Adipose tissue (tissue), 3 donors: ENCODE data around the gene C10orf95. TPM values are rescaled to one million over a fixed set of nuclear protein-coding genes. Genes with fewer than 3 reads are reported as not detected.

Experiments used
- H3K27ac ChIP-seq: one replicate; pipeline ENCODE4 v1.5.1; 2013; ENCODE audit warnings: low read depth, low read length
- WGBS, 3 donors: extraction: QIAGEN DNeasy Blood & Tissue Kit; methylation state at CpG; one replicate each; pipeline ENCODE4 v1.1.7; 2013; 5-methylcytosine and 5-hydroxymethylcytosine counted together
- polyA plus RNA-seq, 3 donors: library from polyadenylated mRNA; stranded (reverse); fragments of 200-250 nt; gene quantifications; one replicate each; pipeline ENCODE4 v1.2.3, GENCODE V29; 2013
- donor health status: healthy with polysubstance abuse.
- donor health status: Bipolar disorder and iron deficiency.
- donor health status: healthy.

C10orf95 gene
- polyA plus RNA-seq, 3 donors: 0.06 to 0.44 TPM; not detected in 1

GRCh38 chr10:102421757-102422512 lies 29.4 kb downstream of the C10orf95 start:
- WGBS, 3 donors: 1% methylated on average over 58 to 62 of the region's 62 CpGs
- no peak overlapping the region for H3K27ac ChIP-seq

- H3K27ac ChIP-seq: no peak overlapping the region
- WGBS, 3 donors: 0 to 1% (median 0%) methylated on average over 14 of the region's 14 CpGs
Observed at GRCh38 chr10:102421507-102421756, 29.9 kb downstream of the C10orf95 start.

- 0% methylated on average over 65 to 66 of the region's 66 CpGs for WGBS, 3 donors
- no peak within 1 kb of the TSS for H3K27ac ChIP-seq
Observed at GRCh38 chr10:102420714-102421506, 30.4 kb downstream of the C10orf95 start, which contains the start of gene FBXL15. TSS of gene FBXL15 (plus strand) at chr10:102420836. CDS start at chr10:102421130, 294 bp downstream.

GRCh38 chr10:102420181-102420713 lies 31.1 kb downstream of the C10orf95 start:
- no peak overlapping the region for H3K27ac ChIP-seq
- 2% methylated on average over 21 of the region's 21 CpGs for WGBS, 3 donors

- WGBS, 3 donors: 1 to 3% (median 2%) methylated on average over 40 to 54 of the region's 54 CpGs
- no peak overlapping the region for H3K27ac ChIP-seq
Observed at GRCh38 chr10:102419269-102420180, 31.8 kb downstream of the C10orf95 start.

GRCh38 chr10:102418622-102419268 lies 32.6 kb downstream of the C10orf95 start, which contains the start of gene PSD:
TSS of gene PSD (minus strand) at chr10:102418785. CDS start at chr10:102417038, 1,747 bp downstream.
- no peak within 1 kb of the TSS for H3K27ac ChIP-seq
- WGBS, 3 donors: 2 to 5% (median 5%) methylated on average over 42 to 45 of the region's 45 CpGs

GRCh38 chr10:102416695-102417094 lies 34.6 kb downstream of the C10orf95 start:
- H3K27ac ChIP-seq: no peak overlapping the region
- WGBS, 3 donors: 79 to 89% (median 85%) methylated on average over 20 of the region's 20 CpGs

GRCh38 chr10:102416283-102416682 lies 35.1 kb downstream of the C10orf95 start:
- H3K27ac ChIP-seq: no peak overlapping the region
- WGBS, 3 donors: 73 to 82% (median 78%) methylated on average over 9 of the region's 9 CpGs

- WGBS, 3 donors: 44 to 49% (median 44%) methylated on average over 19 to 20 of the region's 20 CpGs
- no peak overlapping the region for H3K27ac ChIP-seq
Observed at GRCh38 chr10:102414749-102415148, 36.6 kb downstream of the C10orf95 start.

GRCh38 chr10:102413806-102414561 lies 37.4 kb downstream of the C10orf95 start:
- 69 to 83% (median 78%) methylated on average over 16 of the region's 16 CpGs for WGBS, 3 donors
- no peak overlapping the region for H3K27ac ChIP-seq

GRCh38 chr10:102413053-102413705 lies 38.2 kb downstream of the C10orf95 start:
- 19 to 22% (median 20%) methylated on average over 5 of the region's 5 CpGs for WGBS, 3 donors
- H3K27ac ChIP-seq: no peak overlapping the region

GRCh38 chr10:102412293-102412692 lies 39.0 kb downstream of the C10orf95 start:
- H3K27ac ChIP-seq: no peak overlapping the region
- 83 to 91% (median 89%) methylated on average over 10 of the region's 10 CpGs for WGBS, 3 donors

GRCh38 chr10:102411341-102412255 lies 39.7 kb downstream of the C10orf95 start:
- WGBS, 3 donors: 77 to 82% (median 81%) methylated on average over 14 of the region's 14 CpGs
- no peak overlapping the region for H3K27ac ChIP-seq

GRCh38 chr10:102410429-102411073 lies 40.8 kb downstream of the C10orf95 start:
- H3K27ac ChIP-seq: no peak overlapping the region
- WGBS, 3 donors: 1 to 2% (median 2%) methylated on average over 34 to 48 of the region's 48 CpGs

GRCh38 chr10:102409604-102410428 lies 41.5 kb downstream of the C10orf95 start:
- 24 to 31% (median 27%) methylated on average over 23 to 24 of the region's 24 CpGs for WGBS, 3 donors
- H3K27ac ChIP-seq: no peak overlapping the region
